Measurements from ENCODE around the gene SDSL.

SDSL gene

DNA sequence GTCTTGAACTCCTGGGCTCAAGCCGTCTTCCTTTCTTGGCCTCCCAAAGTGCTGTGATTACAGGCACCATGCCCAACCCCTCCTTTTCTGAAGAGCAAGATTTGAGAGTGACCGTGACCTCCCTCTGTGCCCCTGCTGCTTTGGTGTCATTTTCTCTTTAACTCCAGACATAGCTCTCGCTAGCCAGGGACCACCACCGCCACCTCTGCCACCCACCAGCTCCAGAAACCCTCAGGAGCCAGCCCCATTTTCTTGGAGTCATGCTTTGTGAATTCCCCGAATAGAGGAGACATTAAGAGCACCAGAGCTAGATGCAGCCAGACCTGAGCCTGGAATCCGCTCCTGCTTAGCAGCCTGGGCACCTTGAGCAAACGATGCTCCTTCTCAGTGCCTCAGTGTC is 18.2 kb downstream of the SDSL start:
- TF ChIP-seq ZC3H10 (CRISPR knock-in tag; IDR thresholded peaks at IDR 0.05): no peak
- no peak for TF ChIP-seq SNAI2 (CRISPR knock-in tag; IDR thresholded peaks at IDR 0.05)
- TF ChIP-seq ESRRG (CRISPR knock-in tag; IDR thresholded peaks at IDR 0.05): no peak
- no peak for TF ChIP-seq TOX (CRISPR knock-in tag; IDR thresholded peaks at IDR 0.05; ENCODE audit: borderline replicate concordance)
- no peak for TF ChIP-seq GLIS3 (CRISPR knock-in tag; IDR thresholded peaks at IDR 0.05)
- no peak for TF ChIP-seq TCF4 (CRISPR knock-in tag; IDR thresholded peaks at IDR 0.05; ENCODE audit: borderline replicate concordance)
- no peak for TF ChIP-seq ZFP30 (CRISPR knock-in tag; IDR thresholded peaks at IDR 0.05)
- TF ChIP-seq PPARA (CRISPR knock-in tag; IDR thresholded peaks at IDR 0.05; ENCODE audit: borderline replicate concordance): no peak
- TF ChIP-seq ZNF70 (CRISPR knock-in tag; IDR thresholded peaks at IDR 0.05): no peak
- TF ChIP-seq, protein P1, sequence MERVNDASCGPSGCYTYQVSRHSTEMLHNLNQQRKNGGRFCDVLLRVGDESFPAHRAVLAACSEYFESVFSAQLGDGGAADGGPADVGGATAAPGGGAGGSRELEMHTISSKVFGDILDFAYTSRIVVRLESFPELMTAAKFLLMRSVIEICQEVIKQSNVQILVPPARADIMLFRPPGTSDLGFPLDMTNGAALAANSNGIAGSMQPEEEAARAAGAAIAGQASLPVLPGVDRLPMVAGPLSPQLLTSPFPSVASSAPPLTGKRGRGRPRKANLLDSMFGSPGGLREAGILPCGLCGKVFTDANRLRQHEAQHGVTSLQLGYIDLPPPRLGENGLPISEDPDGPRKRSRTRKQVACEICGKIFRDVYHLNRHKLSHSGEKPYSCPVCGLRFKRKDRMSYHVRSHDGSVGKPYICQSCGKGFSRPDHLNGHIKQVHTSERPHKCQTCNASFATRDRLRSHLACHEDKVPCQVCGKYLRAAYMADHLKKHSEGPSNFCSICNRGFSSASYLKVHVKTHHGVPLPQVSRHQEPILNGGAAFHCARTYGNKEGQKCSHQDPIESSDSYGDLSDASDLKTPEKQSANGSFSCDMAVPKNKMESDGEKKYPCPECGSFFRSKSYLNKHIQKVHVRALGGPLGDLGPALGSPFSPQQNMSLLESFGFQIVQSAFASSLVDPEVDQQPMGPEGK (CRISPR knock-in tag; IDR thresholded peaks at IDR 0.05; ENCODE audit: borderline replicate concordance): no peak
- no peak for TF ChIP-seq ZNF8 (CRISPR knock-in tag; IDR thresholded peaks at IDR 0.05)
- no peak for TF ChIP-seq ZNF565 (CRISPR knock-in tag; conservative IDR thresholded peaks at IDR 0.05; ENCODE audit: low read depth)
- TF ChIP-seq BACH2 (CRISPR knock-in tag; IDR thresholded peaks at IDR 0.05; ENCODE audit: borderline replicate concordance): no peak
- TF ChIP-seq, protein P2, sequence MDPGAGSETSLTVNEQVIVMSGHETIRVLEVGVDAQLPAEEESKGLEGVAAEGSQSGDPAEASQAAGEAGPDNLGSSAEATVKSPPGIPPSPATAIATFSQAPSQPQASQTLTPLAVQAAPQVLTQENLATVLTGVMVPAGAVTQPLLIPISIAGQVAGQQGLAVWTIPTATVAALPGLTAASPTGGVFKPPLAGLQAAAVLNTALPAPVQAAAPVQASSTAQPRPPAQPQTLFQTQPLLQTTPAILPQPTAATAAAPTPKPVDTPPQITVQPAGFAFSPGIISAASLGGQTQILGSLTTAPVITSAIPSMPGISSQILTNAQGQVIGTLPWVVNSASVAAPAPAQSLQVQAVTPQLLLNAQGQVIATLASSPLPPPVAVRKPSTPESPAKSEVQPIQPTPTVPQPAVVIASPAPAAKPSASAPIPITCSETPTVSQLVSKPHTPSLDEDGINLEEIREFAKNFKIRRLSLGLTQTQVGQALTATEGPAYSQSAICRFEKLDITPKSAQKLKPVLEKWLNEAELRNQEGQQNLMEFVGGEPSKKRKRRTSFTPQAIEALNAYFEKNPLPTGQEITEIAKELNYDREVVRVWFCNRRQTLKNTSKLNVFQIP (CRISPR knock-in tag; IDR thresholded peaks at IDR 0.05; ENCODE audit: borderline replicate concordance, low read depth): no peak
- TF ChIP-seq, protein P3, sequence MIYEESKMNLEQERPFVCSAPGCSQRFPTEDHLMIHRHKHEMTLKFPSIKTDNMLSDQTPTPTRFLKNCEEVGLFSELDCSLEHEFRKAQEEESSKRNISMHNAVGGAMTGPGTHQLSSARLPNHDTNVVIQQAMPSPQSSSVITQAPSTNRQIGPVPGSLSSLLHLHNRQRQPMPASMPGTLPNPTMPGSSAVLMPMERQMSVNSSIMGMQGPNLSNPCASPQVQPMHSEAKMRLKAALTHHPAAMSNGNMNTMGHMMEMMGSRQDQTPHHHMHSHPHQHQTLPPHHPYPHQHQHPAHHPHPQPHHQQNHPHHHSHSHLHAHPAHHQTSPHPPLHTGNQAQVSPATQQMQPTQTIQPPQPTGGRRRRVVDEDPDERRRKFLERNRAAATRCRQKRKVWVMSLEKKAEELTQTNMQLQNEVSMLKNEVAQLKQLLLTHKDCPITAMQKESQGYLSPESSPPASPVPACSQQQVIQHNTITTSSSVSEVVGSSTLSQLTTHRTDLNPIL (CRISPR knock-in tag; IDR thresholded peaks at IDR 0.05; ENCODE audit: low read depth): no peak
- no peak for ATAC-seq

DNA sequence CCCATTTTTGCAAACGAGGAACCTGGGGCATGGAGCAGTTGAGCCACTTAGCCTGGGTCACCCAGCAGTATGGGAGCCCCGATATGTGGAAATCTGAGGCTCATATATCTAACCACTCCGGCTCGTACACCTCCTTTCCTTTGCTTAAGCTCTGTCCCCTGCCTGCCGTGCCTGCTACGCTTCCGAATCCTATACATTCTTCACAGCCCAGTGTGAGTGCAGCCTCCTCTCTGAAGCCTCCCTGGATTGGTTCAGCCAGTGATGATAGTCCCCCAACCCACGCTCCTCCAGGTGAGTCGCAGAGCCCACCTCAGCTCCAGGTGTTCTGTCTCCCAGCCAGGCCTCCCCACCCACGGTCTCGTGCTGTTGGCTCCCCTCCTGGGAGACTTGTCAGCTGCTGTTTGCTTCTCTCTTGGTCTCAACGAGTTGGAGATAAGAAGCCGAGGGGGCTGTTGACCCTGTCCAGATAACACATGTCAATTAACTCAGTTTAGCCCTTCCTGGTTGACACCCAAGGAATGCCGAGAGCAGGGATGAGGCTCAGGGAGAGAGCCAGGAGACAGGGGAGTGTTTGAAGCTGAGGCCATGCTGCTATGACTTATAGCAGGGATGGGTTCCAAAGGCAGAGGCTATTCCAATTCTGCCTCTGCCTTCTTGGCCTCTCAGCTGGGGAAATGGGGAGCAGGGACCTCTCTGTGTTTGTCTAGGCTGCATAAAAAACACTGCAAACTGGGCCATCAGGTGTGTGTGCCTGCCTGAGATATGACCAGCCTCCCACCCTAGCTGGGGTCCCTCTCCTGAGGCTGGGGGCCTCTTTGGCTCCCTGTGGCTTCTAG is 19.0 kb downstream of the SDSL start:
- no peak for TF ChIP-seq TOX (CRISPR knock-in tag; IDR thresholded peaks at IDR 0.05; ENCODE audit: borderline replicate concordance)
- TF ChIP-seq RARB (CRISPR knock-in tag; IDR thresholded peaks at IDR 0.05): no peak
- TF ChIP-seq, protein P4, sequence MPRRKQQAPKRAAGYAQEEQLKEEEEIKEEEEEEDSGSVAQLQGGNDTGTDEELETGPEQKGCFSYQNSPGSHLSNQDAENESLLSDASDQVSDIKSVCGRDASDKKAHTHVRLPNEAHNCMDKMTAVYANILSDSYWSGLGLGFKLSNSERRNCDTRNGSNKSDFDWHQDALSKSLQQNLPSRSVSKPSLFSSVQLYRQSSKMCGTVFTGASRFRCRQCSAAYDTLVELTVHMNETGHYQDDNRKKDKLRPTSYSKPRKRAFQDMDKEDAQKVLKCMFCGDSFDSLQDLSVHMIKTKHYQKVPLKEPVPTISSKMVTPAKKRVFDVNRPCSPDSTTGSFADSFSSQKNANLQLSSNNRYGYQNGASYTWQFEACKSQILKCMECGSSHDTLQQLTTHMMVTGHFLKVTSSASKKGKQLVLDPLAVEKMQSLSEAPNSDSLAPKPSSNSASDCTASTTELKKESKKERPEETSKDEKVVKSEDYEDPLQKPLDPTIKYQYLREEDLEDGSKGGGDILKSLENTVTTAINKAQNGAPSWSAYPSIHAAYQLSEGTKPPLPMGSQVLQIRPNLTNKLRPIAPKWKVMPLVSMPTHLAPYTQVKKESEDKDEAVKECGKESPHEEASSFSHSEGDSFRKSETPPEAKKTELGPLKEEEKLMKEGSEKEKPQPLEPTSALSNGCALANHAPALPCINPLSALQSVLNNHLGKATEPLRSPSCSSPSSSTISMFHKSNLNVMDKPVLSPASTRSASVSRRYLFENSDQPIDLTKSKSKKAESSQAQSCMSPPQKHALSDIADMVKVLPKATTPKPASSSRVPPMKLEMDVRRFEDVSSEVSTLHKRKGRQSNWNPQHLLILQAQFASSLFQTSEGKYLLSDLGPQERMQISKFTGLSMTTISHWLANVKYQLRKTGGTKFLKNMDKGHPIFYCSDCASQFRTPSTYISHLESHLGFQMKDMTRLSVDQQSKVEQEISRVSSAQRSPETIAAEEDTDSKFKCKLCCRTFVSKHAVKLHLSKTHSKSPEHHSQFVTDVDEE (CRISPR knock-in tag; IDR thresholded peaks at IDR 0.05): no peak
- ATAC-seq: no peak

DNA sequence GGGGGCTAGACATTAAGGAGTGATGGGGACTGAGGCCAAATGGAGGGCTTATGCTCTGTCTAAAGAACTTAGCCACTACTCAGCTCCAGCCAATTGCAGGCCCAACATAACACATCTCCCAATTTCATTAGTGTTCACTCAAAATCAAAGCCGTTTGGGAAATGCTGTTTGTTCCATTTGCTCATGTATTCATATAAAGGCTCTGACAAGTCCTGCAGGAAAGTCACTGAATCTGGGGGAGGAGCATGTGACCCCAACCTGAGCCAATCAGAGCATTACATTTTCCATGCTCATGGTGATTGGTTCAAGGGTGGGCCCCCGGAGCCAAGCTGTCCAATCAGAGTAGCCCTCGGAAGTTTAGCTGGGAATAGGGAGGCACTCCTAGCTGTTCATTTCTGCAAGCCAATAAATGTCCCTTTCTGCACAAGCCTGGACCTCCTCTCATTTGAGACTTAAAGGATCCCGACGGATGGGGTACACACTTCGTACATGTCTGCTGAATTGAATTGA is 20.9 kb downstream of the SDSL start:
- no peak for TF ChIP-seq BACH2 (CRISPR knock-in tag; IDR thresholded peaks at IDR 0.05; ENCODE audit: borderline replicate concordance)
- TF ChIP-seq, protein P4 (CRISPR knock-in tag; IDR thresholded peaks at IDR 0.05): no peak
- no peak for TF ChIP-seq CSDC2 (CRISPR knock-in tag; IDR thresholded peaks at IDR 0.05)
- no peak for ATAC-seq
